Activated CD4-positive, alpha-beta T cell treated with anti-CD3 and anti-CD28 coated beads for 4 hours (primary cell): ENCODE data around the gene SGIP1.

Experiments
- DNase-seq, 2 donors: peaks; one replicate each; pipeline ENCODE4 v3.0.0-alpha.2; 2020

SGIP1 gene

DNA sequence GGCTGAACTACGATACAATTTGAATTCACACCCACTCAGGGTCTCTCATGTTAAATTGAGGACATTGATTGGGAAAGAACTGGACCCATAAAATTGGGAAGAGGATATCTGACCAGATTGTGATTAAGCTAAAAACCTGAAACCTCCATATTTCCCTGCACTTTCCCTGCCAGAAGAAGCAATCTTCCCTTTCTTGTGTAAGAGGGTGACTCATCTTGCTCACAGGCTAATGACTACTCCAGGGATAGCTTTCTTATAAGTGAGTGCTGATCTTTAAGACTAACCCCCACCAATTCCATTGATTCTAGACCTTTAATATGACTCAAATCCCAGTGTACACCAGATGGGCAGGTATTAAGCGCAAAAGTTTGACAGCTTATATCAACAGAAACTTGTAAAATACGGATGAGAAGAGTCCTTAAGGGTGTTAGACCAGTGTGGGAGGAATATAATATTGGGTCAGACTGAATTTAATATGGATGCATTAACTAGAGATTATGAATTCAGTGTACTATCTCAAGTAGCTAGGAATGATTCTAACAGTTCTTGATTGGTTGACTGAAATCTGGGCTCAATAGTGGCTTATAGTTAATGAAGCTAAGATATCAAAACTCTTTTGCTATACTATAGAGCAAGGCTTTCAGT, 12.1 kb upstream of the SGIP1 start:
- DNase-seq, result no peak

DNA sequence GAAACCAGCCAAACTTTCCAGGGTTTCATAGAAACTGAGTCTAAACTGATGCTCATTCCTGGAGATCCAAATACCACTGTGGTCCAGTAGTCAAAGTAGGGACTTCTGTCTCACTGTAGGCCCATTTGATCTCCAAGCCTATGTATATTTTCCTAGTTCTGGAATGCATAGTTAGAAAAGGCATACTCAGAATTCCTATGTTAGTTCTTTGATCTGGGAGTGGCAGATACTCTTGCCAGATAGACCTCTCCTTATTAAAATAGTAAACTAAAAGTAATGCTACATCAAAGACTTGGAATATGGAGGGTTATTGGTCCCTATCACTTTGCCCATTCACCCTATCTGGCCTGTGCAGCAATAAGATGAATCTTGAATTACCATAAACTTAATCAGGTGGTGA, 10.4 kb upstream of the SGIP1 start:
- no peak for DNase-seq

DNA sequence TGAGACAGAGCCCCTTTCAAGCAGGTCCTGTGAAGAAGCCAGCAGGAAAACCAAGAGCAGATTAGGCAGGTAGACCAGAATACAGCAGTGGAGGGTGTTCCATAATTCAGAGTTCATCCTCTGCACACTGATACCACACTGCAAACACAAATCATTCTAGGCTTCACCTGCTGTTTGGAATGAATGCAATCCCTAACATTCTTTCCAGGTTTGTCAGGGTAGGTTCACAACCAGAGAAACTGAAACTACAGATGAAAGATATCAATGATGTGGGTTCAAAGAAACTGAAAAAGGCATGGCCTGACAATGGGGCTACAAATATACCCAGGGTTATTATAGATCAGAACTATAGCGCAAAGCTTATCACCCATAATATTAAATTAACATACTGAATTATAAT, 8.9 kb upstream of the SGIP1 start:
- no peak for DNase-seq

DNA sequence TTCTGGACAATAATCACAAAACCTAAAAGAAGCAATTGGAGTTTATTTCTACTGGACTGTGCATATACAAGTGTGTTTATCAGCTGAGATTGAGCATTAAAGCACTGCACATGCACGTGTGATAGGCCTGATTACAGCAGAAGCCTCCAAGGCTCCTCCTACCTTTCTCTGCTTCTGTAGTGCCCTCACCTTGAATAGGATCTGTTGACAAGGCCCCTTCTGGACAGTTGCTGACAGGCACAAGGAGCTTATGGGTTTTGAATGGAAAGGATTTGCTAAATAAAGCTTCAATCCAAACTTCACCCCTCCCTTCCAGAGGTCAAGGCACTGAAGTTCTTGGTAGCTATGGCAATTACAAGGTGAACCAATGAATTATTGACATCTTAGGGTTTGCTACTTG, 7.9 kb upstream of the SGIP1 start:
- no peak for DNase-seq

DNA sequence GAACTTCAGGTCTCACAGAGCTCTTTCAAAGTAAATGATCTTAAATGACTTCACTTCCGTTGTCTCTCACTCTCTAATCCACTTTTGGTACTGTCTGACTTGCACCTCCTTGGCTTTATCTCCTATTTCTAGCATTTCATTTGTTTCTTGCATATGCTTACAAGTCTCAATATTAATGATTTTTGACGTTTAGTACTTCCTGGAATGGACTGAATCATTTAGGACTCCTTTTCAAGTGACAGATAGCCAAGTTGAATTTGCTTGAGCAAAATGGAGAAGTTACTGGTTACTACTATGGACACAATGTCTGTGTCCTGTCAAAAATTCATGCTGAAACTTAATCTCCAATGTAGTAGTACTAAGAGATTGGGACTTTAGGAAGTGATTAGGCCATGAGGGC, 7.0 kb upstream of the SGIP1 start:
- DNase-seq, result no peak

DNA sequence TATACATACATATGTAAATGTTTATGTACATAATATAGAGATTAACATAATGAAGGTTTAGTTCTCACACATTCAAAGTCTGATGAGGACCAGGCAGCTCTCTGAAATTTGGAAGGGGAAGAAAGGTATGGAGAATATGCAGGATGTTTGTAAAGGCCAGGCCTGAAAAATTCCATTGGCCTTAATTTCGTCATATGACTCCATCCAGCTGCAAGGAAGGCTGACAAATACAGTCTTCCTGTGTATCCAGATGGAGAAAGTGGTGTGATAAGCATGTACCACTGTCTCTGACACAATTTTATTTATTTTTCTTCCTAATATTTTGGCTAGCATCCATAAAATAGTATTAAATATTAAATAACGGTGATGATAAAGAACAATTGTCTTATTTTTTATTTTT, 6.3 kb upstream of the SGIP1 start:
- no peak for DNase-seq

DNA sequence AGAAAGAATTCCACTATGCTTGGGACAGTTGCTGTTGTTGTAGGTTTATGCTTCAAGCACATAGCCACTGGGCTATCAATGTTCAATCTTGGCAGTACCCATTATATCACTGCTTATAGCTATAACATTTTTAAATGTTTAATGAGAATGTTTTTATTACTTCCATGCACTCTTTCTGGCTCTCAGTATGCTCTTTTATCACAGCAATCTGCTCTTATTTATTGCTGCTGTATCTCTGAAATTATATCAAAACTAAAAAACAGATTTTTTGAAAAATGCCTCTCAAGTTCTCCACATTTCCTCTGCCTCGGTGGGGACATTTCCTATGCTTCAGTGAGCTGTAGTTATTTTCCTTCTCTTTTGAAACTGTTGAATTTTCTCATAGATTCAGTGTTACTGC, 5.4 kb upstream of the SGIP1 start:
- no peak for DNase-seq

DNA sequence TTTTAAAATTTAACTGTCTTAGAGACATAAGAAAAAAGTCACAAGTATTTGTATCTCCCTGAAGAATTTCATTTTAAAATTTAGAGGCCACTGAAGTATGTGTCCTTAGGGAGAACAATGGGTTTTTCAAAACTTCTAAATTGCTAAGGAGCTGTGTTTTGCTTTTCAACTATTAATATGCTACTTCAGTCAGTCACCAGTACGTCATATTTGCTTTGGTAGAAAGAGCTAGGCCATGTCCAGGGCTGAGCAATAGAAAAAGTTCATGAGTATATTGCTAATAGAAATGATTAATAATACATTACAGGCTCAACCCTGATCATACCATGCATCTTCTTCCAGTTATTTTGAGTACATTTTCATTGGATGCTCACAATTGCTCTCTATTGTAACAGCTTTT, 1.7 kb upstream of the SGIP1 start:
- no peak for DNase-seq

DNA sequence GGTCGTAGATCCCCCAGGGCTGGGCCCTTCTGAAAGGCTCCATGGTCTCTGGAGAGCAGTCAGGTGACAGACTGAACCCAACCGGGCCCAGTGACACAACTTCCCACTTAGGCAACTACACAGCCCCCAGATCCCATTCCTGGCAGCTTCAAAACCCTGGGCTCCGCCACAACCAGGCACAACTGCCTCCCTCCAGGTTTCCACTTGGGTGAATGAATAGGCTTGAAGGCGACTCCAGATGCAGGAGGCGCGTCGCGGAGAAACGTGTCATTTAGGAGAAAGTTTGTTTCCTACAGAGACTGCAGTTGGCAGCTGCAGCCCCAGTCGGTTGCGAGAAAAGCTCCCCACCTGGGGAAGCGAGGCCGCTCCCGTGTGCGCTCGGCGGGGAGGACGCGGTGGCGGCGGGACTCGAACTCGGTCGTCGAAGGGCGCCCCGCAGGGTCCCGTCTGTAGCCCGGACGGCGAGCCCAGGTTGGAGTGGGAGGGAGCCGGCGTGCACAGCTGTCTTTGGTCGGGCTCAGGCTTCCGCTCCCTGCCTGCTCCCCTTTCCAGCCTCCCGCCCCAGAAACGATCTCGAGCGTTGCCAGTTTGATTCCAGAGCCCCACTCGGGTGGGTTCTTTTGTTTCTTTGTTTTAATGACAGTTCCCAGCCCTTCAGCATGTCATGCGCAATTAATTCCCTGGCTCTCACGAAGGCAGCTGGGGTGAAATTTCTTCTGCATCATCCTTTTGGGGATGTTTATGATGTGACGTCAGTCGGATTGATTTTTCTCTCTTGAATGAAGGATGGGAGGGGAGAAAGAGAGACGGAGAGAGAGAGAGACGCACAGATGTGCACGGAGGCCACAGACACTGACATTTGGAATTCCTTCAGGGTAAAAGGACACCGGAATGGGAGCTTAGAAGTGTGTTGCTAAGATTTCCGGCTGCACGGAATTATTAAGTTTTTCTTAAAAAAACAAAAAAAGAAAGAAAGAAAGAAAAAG, 862 bp upstream of the SGIP1 start:
- DNase-seq, result no peak

DNA sequence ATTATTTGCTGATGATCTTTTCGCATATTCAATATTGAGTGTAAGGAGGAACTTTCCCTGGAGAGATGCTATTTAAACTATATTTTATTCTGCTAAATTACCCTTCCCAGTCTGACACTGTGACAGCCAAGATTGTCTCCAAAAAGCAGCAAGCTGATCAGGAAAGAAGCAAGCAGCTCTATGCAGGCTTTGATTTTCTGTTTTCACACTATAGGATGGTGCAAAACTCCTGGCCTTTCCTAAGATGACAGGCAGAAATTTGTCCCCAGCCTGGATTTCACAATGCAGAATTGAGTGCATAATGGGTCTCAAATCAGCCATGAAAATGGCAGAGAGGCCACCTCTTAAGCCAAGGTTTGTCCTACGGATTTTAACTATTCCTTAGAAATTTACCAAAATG, 1.1 kb downstream of the SGIP1 start:
- no peak for DNase-seq

DNA sequence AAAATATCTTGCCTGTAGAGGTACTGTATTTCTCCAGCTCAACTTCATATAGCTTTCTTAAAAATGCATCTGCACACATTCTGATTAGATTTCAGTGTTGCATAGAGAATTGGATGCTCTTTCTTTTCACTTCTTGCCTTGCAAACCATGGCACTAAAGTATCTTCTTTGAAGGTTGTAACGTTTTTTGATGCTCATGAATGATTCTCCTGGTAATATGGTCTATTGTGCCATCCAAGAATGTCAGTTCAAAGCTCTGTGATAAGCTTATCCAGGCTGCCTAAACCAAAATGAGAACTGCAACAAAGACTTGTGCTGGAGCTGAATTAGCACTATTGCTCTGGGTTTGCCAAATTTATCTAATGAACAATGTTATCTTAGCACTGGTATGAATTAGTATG, 1.9 kb downstream of the SGIP1 start:
- DNase-seq, result no peak

DNA sequence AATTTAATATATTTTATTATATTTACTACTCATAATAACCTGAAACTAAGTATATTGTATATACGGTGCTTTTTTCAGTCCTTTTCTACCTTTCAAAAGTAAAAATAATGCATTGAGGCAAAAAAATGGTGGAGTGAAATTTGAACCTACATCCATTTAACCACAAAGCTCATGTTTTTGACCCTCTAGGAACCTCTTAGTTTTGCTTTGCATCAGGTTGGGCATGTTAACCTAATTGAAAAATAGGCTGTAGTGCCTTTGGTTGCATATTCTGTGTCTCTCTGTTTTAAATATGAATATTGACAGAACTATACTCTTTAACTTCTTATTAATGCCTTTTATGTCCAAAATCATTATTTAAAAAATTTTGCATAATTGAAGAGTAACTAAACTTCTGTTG, 3.8 kb downstream of the SGIP1 start:
- no peak for DNase-seq

DNA sequence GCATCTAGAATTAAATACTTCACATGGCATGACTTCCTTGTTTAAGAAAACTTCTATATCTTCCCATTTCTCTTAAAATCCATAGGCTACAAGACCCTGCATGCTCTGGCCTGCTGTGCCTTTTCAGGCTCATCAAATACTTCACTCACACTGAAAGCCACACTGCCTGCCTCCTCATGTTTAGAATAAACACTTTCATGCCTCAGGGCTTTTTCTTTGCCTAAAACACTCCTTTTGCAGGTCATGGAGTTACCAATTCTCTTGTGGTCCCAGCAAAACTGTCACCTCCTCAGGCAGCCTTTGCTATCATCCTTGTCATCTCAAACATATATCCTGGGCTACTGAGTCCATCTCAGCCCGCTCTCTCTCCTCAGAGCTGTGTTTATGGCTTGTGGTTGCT, 5.5 kb downstream of the SGIP1 start:
- no peak for DNase-seq

DNA sequence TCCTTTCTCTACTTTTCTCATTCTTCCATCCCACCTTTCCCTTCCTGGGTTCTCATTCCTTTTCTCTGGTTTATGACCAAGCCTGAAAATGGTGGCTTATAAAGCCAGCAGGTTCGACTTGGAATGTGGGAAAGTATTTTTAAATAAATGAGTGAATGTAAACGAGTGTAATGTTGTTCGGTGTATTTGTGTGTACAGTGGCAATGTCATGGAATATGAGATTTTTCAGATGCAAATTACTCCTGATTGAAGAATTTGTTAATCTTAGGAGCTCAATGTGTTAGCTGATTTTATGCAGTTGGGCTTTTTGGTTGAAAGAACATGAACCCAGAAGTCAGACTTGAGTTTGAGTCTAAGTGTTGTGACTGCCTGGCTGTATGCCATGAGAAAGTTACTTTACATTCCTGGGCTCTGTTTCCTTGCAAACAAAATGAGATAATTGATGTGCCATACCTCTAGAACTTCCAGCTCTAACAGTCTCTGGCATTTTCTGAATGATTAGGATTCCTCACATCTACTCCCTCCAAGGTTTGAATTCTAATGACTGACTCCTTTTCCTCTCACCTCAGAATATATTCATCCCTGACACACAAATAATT, 6.6 kb downstream of the SGIP1 start:
- no peak for DNase-seq

DNA sequence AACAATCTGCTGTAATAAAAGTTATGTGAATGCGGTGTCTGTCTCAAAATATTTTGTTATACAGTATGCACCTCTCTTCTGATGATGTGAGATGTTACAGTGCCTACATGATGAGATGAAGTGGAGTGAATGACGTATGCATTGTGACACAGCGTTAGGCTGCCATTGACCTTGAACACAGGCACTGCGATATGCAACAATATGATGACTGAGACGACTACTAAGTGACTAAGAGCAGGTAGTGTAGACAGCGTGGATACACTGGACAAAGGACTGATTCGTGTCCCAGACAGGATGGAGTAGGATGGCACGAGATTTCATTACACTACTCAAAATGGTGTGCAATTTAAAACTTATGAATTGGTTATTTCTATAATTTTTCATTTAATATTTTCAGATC, 8.4 kb downstream of the SGIP1 start:
- DNase-seq, result no peak

DNA sequence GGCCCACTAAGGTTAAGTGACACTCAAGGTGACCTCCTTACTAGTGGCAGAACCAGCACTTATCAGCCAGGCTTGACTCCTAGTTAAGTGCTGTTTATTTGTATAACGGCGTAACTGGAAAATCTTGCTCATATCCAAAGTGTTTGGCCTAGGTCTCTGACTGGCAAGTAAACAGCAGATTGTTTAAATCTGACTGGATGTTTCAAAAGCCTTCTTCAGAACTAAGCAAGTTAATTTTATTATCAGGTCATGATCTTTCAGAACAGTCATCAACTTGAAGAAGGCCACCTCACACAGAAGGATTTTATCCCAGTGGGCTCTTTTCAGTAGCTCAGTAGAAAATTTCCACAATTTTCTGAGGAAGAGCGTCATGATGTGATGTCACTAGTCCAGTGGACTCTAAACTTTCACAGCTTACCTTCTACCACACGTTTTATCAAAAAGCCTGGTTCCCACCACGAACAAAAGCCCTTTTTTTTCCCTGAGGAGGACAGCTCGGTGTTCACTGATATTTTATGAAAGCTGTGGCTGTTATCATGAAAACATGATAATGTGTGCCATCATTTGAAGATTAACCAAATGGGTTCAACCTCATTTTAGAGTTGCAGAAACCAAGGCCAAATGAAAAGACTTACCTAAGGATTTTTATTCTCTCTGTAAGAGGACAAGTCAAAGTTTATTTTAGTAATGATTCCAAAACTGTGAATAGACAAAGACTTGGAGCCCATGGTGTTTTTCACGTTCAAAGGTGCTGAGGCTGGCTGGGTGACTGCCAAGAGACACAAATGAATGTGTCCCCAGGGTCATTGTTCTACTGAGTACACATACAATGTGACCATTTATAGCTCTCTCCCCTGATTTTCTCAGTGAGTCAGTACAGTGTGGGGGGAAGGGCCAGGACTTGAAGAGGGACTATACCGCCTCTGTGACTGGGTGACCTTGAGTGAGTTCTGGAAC, 9.1 kb downstream of the SGIP1 start:
- no peak for DNase-seq

DNA sequence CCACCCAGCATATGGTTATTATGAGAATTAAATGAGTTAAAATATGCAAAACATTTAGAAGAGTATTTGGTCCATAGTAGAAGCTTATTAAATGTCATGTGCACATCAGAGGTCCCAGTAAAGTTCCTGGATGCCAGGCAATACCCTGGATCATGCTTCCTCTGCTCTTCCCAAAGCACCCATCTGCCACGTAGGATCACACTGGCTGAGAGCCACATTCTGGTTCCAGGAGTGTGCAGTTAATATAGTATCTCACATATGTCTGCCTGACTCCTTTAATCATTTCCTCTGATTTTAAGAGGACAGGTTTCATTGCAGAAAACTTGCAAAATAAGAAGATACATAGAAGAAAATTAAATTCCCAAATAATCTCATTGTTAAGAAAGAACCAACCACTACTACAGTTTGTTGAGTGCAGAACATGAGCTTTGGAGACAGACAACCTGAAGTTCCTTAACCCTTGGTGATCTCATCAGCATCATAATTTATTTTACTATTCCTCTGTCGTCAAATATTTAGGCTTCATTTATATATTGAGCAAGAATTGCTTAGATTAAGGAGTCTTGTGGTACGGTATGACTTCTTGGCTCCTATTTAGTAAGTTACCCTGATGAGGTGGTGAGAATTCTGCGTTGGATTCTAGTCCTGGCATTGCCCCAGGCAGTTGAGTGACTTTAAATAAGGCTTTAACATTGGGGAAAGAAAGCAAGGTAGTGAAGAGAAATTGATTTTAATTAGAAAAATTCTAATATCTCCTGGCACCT, 12.3 kb downstream of the SGIP1 start:
- DNase-seq, result no peak

DNA sequence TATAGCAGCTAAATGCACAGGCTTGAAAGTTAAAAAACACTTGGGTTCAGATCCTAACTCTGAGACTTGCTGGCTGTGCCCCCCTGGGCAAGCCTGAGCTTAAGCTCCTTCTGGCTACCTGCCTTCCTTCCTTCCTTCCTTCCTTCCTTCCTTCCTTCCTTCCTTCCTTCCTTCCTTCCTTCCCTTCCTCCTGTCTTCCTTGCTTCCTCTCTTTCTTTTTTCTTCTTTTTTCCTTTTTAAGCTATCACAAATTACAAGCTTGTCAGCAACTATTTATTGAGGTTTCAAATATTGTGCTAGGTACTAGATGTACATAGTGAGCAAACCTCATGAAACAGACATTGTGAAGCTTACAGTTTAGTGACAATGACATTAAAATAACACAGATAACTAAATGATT, 15.1 kb downstream of the SGIP1 start:
- no peak for DNase-seq

DNA sequence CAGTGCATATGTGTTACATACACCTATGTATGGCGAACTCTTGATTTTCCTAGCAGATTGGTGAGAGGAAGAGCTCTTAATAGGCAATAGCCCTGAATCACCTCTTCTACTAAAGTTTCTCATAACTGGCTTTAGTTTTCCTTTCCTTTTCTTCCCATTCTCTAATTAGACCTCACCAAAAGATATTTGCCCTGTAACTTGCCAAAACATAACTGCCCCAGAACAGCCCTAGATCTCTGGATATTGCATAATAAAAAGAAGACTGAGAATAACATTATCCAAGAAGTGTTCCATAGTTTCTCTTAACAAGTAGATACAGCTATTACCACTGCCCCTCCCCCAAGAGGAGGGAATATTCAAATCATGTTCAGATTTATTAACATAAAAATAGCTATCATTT, 16.3 kb downstream of the SGIP1 start:
- no peak for DNase-seq

DNA sequence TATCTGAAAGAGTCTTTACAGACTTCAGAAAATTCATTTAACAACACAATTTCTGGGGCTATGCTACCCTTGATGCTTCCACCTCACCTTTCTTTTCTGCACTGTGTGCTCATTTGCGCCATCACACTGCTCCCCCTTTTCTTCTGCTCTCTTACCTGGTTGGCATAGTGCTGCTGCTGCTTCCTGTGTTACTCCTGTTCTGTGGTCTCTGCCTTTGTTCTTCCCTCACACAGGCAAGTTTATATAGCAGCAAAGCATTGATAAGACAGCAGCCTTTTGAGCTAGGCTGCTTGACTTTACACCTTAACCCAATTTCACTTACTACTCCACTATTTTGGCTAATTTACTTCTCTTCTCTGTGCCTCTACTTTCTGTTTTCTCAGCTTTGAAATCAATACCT, 18.3 kb downstream of the SGIP1 start:
- no peak for DNase-seq

DNA sequence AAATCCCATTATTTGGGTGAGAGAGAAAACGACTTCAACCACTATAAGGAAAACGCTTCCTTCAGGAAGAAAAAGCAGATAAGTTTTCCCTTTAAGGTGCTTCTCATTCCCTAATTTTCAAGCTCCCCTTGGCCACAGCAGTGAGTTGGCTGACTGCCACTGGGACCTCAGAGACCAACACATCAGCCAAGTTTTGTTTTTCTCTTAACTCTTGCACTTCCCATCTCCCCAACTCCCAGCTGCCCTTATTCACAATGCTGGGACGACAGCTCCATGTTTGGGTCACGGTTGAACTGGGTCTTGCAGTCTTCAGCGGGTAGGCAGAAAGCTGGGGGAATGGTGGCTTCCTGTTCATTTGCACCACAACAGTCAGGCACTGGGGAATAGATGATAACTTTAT, 18.9 kb downstream of the SGIP1 start:
- no peak for DNase-seq

DNA sequence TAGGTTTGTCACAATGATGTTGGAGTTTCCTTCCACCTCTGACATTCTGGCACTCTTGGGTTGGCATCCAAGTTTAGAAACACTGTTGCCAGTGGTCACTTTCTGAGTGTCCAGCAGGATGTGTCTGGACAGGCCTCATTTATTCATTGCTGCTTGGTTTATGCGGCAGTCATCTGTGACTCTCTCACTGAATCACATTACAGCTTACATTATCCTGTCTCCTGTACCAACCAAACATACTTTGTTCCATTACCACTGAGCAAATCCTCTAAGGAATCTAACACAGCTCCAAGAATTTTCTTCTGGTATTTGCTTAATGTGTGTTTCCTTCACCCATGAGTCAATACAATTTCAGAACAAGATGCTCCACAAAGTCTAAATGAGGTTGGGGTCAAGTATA, 19.9 kb downstream of the SGIP1 start:
- DNase-seq, result no peak
